Endothelial cell (in vitro differentiated cells): ENCODE results near the gene ZBTB9. TPM values are rescaled to one million over a fixed set of nuclear protein-coding genes. Genes with fewer than 3 reads are reported as not detected.

Source experiments
- DNase-seq: peaks from one replicate; pipeline ENCODE4 v3.0.0; 2021; ENCODE audit warnings: low spot score
- H3K27ac Mint-ChIP-seq: one replicate; pipeline ENCODE4 v1.8.0; 2021; ENCODE audit warnings: mixed read lengths, inconsistent platforms; ENCODE audit not compliant: unreplicated experiment
- H3K27me3 Mint-ChIP-seq: one replicate; pipeline ENCODE4 v1.8.0; 2021; ENCODE audit warnings: mild to moderate bottlenecking, moderate library complexity, mixed read lengths, inconsistent platforms; ENCODE audit not compliant: unreplicated experiment
- H3K36me3 Mint-ChIP-seq: one replicate; pipeline ENCODE4 v1.8.0; 2021; ENCODE audit warnings: mild to moderate bottlenecking, low read depth, mixed read lengths, inconsistent platforms; ENCODE audit not compliant: unreplicated experiment
- H3K4me1 Mint-ChIP-seq: one replicate; pipeline ENCODE4 v1.8.0; 2021; ENCODE audit warnings: mild to moderate bottlenecking, mixed read lengths, inconsistent platforms; ENCODE audit not compliant: unreplicated experiment
- H3K4me3 Mint-ChIP-seq: one replicate; pipeline ENCODE4 v1.8.0; 2021; ENCODE audit warnings: mild to moderate bottlenecking, mixed read lengths, inconsistent platforms; ENCODE audit not compliant: unreplicated experiment
- H3K9me3 Mint-ChIP-seq: one replicate; pipeline ENCODE4 v1.8.0; 2021; ENCODE audit warnings: mixed read lengths, inconsistent platforms; ENCODE audit not compliant: unreplicated experiment
- total RNA-seq: library from RNA; stranded (reverse); fragmentation: NEBNext Ultra II Directional; extraction: Animal tissue kit (Norgen Biotek cat#: 25700); gene quantifications from one replicate; pipeline ENCODE4 v1.2.1, GENCODE V29; 2021; ENCODE audit not compliant: unreplicated experiment
- TF ChIP-seq, protein P1 (sequence below): fragments of 200-600 bp; sonication (generic); IDR thresholded peaks from one replicate; pipeline ENCODE4 v1.5.0; 2021; ENCODE audit warnings: antibody characterized with exemption; ENCODE audit not compliant: unreplicated experiment

Gene ZBTB9
- total RNA-seq, 1 donor from 2014 or later = 18.7 TPM

- Mint-ChIP-seq H3K4me1 (peaks cover 13% of the 10 kb centered on the region), H3K27me3 (peaks cover 9% of the 10 kb centered on the region), H3K27ac (no peak overlapping the region), H3K9me3 (no peaks in the 10 kb centered on the region), H3K4me3 (no peak overlapping the region), H3K36me3 (peaks cover 44% of the 10 kb centered on the region)
- TF ChIP-seq, protein P1, sequence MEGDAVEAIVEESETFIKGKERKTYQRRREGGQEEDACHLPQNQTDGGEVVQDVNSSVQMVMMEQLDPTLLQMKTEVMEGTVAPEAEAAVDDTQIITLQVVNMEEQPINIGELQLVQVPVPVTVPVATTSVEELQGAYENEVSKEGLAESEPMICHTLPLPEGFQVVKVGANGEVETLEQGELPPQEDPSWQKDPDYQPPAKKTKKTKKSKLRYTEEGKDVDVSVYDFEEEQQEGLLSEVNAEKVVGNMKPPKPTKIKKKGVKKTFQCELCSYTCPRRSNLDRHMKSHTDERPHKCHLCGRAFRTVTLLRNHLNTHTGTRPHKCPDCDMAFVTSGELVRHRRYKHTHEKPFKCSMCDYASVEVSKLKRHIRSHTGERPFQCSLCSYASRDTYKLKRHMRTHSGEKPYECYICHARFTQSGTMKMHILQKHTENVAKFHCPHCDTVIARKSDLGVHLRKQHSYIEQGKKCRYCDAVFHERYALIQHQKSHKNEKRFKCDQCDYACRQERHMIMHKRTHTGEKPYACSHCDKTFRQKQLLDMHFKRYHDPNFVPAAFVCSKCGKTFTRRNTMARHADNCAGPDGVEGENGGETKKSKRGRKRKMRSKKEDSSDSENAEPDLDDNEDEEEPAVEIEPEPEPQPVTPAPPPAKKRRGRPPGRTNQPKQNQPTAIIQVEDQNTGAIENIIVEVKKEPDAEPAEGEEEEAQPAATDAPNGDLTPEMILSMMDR = no peak
- DNase-seq = no peak
Observed at GRCh38 chr6:33443619-33444504, 10.5 kb upstream of the ZBTB9 start.

DNA sequence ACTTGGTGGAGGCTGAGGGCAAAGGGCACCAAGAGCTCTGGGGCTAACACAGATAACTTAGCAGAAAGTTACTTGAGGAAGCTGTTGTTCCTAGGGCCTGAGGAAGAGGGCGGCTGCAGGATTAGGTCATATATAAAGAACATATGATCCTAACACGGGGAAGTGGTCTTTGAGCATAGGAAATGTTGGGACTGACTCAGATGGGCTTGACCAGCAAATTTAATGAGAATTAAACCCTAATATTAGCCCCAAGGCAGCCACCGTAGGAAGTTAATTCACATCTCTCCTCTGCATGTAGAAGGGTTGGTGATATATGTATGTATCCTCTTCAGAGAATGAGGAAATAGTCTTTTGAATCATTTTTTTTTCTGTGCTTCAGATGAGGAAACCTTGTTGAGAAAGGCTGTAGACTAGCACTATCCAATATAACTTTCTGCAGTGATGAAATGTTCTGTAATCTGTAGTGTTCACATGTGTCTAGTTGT, 9.2 kb upstream of the ZBTB9 start:
- peaks cover 42% of the 10 kb centered on the region for H3K36me3 Mint-ChIP-seq
- TF ChIP-seq, protein P1 = no peak
- no peak for DNase-seq
- H3K27me3 Mint-ChIP-seq = peaks cover 3% of the 10 kb centered on the region
- H3K4me3 Mint-ChIP-seq = no peak overlapping the region
- no peaks in the 10 kb centered on the region for H3K9me3 Mint-ChIP-seq
- H3K27ac Mint-ChIP-seq = no peak overlapping the region
- peaks cover 16% of the 10 kb centered on the region for H3K4me1 Mint-ChIP-seq

DNA sequence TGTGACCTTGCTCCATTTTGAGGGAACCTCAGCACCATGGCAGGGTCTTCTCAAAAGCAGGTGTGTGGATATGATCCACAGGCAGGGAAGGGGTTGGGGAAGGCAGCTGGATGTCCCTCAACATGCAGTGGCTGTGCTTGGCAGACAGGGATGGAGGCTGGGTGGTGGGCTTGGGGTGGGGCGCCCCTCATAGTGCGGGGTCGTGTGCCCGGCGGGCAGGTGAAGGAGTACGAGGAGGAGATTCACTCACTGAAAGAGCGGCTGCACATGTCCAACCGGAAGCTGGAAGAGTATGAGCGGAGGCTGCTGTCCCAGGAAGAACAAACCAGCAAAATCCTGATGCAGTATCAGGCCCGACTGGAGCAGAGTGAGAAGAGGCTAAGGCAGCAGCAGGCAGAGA, 8.0 kb upstream of the ZBTB9 start:
- Mint-ChIP-seq H3K36me3 (peaks cover 50% of the 10 kb centered on the region), H3K27ac (peak overlapping the region; percentile 81), H3K27me3 (peaks cover 3% of the 10 kb centered on the region), H3K9me3 (no peaks in the 10 kb centered on the region), H3K4me1 (peaks cover 23% of the 10 kb centered on the region), H3K4me3 (peak overlapping the region; percentile 71)
- TF ChIP-seq, protein P1 = no peak
- no peak for DNase-seq

DNA sequence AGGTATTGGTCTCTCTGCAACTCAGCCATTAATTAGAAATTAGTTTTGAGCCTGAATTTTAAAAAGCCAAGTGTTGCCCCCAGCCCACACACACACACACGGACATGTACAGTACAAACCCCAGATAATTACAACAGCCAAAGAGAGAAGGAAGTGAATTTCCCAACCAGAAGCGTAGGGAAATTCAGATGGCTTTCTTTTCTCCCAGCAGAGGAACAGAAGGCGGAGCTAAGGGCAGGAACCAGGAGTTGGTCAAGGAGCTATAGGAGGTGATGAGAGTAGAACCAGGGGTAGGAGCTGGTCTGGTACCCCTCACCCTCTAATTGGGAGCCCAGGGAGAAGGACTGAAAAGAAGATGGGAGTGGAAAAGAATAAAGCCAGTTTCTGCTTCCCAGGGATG, 3.9 kb upstream of the ZBTB9 start:
- no peaks in the 10 kb centered on the region for H3K9me3 Mint-ChIP-seq
- peaks cover 44% of the 10 kb centered on the region for H3K36me3 Mint-ChIP-seq
- peaks cover 14% of the 10 kb centered on the region for H3K27me3 Mint-ChIP-seq
- no peak for DNase-seq
- peaks cover 42% of the 10 kb centered on the region for H3K4me1 Mint-ChIP-seq
- TF ChIP-seq, protein P1 = no peak
- no peak overlapping the region for H3K4me3 Mint-ChIP-seq
- H3K27ac Mint-ChIP-seq = peak overlapping the region; percentile 69

DNA sequence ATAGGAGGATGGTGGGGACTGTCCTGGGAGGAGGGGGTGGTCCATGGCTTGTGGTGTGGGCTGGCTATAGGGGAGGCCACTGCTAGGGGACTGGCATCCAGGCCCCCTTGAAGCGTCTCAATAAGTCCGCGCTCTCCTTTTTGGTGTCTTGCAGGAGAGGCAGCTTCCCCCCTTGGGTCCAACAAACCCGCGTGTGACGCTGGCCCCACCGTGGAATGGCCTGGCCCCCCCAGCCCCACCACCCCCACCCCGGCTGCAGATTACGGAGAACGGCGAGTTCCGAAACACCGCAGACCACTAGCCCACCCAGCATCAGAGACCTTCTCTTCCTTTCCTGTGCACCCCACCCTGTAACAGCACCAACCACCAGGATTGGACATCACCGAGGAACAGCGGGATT, 2.8 kb upstream of the ZBTB9 start:
- no peak for DNase-seq
- TF ChIP-seq, protein P1 = no peak
- no peak overlapping the region for H3K27ac Mint-ChIP-seq
- peaks cover 14% of the 10 kb centered on the region for H3K27me3 Mint-ChIP-seq
- no peaks in the 10 kb centered on the region for H3K9me3 Mint-ChIP-seq
- H3K4me1 Mint-ChIP-seq = peaks cover 43% of the 10 kb centered on the region
- H3K36me3 Mint-ChIP-seq = peaks cover 37% of the 10 kb centered on the region
- H3K4me3 Mint-ChIP-seq = no peak overlapping the region
